Endothelial cell (in vitro differentiated cells): ENCODE results near the gene TSPAN3. TPM values are rescaled to one million over a fixed set of nuclear protein-coding genes. Genes with fewer than 3 reads are reported as not detected.
A peak's percentile ranks its signal among the peaks of the same experiment; 100 is the strongest.

Experiments
- DNase-seq: peaks from one replicate; pipeline ENCODE4 v3.0.0; 2021; ENCODE audit warnings: low spot score
- H3K27ac Mint-ChIP-seq: one replicate; pipeline ENCODE4 v1.8.0; 2021; ENCODE audit warnings: mixed read lengths, inconsistent platforms; ENCODE audit not compliant: unreplicated experiment
- H3K27me3 Mint-ChIP-seq: one replicate; pipeline ENCODE4 v1.8.0; 2021; ENCODE audit warnings: mild to moderate bottlenecking, moderate library complexity, mixed read lengths, inconsistent platforms; ENCODE audit not compliant: unreplicated experiment
- H3K36me3 Mint-ChIP-seq: one replicate; pipeline ENCODE4 v1.8.0; 2021; ENCODE audit warnings: mild to moderate bottlenecking, low read depth, mixed read lengths, inconsistent platforms; ENCODE audit not compliant: unreplicated experiment
- H3K4me1 Mint-ChIP-seq: one replicate; pipeline ENCODE4 v1.8.0; 2021; ENCODE audit warnings: mild to moderate bottlenecking, mixed read lengths, inconsistent platforms; ENCODE audit not compliant: unreplicated experiment
- H3K4me3 Mint-ChIP-seq: one replicate; pipeline ENCODE4 v1.8.0; 2021; ENCODE audit warnings: mild to moderate bottlenecking, mixed read lengths, inconsistent platforms; ENCODE audit not compliant: unreplicated experiment
- H3K9me3 Mint-ChIP-seq: one replicate; pipeline ENCODE4 v1.8.0; 2021; ENCODE audit warnings: mixed read lengths, inconsistent platforms; ENCODE audit not compliant: unreplicated experiment
- long read RNA-seq: library from polyadenylated mRNA; unstranded; transcript quantifications from one replicate; pipeline ENCODE4 v2.0.0, GENCODE V29; 2020; ENCODE audit not compliant: unreplicated experiment
- total RNA-seq: library from RNA; stranded (reverse); fragmentation: NEBNext Ultra II Directional; extraction: Animal tissue kit (Norgen Biotek cat#: 25700); gene quantifications from one replicate; pipeline ENCODE4 v1.2.1, GENCODE V29; 2021; ENCODE audit not compliant: unreplicated experiment
- TF ChIP-seq, protein P1 (sequence below): fragments of 200-600 bp; sonication (generic); IDR thresholded peaks from one replicate; pipeline ENCODE4 v1.5.0; 2021; ENCODE audit warnings: antibody characterized with exemption; ENCODE audit not compliant: unreplicated experiment

The TSPAN3 gene
- total RNA-seq, result 140 TPM
- long read RNA-seq, full-length matches to known transcripts, result 157 of 159 reads
- long read RNA-seq, partial matches to known transcripts, result 1 of 159 reads
- long read RNA-seq, other reads (novel, unspliced or antisense), result 1 of 159 reads

DNA sequence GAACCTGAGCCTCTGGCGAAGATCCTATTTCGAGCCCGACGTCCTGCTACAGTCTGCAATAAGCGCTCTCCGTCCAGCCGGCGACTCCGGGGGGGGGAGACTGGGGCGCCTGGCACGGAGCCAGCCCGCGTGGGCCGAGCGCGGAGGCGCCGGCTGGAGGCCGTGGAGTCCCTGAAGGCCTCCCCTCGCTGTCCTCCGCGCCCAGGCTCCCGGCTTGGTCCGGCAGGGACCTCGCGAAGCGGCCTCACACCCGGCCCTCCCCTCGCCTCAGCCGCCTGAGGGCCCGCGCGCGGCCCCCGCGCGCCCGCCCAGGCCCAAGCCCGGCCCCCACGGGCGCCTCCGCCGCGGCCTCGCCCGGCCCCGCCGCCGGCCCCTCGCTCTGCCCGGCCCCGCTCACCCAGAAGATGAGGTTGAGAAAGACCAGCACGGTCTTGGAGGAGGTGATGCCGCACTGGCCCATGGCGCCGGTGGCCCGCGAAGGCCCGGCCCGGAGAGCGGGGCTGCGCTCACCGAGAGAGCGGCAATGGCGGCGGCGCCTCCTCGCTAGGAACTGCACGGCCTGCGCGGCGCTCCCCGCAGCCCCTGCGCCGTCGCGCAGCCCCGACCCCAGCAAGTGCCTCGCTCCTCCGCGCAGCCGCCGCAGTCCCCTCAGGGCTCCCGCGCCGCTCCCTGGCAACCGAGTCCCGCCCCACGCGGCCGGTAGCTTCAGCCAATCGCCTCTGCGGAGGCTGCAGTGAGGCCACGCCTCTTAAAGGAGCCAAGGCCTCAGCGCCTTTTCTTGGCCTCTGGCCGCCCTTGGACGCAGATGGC lies at the start of gene TSPAN3:
TSS of gene TSPAN3 (minus strand) at position 615 of the 810 bp plus-strand sequence. CDS start at position 460, 155 bp downstream.
- Mint-ChIP-seq H3K4me3 (peak within 1 kb of the TSS; percentile 95), H3K27ac (peak within 1 kb of the TSS; percentile 61), H3K27me3 (peaks cover 4% of the 10 kb centered on the region), H3K4me1 (peaks cover 14% of the 10 kb centered on the region), H3K36me3 (peaks cover 5% of the 10 kb centered on the region), H3K9me3 (no peaks in the 10 kb centered on the region)
- TF ChIP-seq, protein P1, sequence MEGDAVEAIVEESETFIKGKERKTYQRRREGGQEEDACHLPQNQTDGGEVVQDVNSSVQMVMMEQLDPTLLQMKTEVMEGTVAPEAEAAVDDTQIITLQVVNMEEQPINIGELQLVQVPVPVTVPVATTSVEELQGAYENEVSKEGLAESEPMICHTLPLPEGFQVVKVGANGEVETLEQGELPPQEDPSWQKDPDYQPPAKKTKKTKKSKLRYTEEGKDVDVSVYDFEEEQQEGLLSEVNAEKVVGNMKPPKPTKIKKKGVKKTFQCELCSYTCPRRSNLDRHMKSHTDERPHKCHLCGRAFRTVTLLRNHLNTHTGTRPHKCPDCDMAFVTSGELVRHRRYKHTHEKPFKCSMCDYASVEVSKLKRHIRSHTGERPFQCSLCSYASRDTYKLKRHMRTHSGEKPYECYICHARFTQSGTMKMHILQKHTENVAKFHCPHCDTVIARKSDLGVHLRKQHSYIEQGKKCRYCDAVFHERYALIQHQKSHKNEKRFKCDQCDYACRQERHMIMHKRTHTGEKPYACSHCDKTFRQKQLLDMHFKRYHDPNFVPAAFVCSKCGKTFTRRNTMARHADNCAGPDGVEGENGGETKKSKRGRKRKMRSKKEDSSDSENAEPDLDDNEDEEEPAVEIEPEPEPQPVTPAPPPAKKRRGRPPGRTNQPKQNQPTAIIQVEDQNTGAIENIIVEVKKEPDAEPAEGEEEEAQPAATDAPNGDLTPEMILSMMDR, result no peak
- peak; percentile 96 for DNase-seq

DNA sequence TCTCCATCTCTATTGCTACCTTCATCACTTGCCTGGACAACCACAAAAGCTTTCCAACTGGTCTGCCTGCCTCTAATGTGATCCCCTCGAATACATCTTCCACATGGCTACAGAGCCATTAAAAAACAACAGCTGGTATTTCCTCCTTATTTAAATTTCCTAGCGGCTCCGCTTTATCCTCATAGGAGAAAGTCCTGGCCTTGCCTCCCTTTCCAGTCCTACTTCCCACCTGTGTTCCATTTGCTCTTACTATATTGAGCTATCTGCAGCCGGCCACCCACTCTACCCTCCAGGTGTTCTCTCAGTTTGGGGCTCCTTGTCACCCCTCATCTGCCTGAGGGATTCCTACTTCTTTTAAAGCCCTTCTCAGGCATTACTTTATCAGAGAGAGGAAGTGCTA lies 49.7 kb upstream of the TSPAN3 start:
- H3K27me3 Mint-ChIP-seq, result peaks cover 1% of the 10 kb centered on the region
- no peaks in the 10 kb centered on the region for H3K9me3 Mint-ChIP-seq
- peaks cover 23% of the 10 kb centered on the region for H3K4me1 Mint-ChIP-seq
- TF ChIP-seq, protein P1, result no peak
- H3K36me3 Mint-ChIP-seq, result peaks cover 6% of the 10 kb centered on the region
- DNase-seq, result no peak
- H3K4me3 Mint-ChIP-seq, result no peak overlapping the region
- H3K27ac Mint-ChIP-seq, result no peak overlapping the region

DNA sequence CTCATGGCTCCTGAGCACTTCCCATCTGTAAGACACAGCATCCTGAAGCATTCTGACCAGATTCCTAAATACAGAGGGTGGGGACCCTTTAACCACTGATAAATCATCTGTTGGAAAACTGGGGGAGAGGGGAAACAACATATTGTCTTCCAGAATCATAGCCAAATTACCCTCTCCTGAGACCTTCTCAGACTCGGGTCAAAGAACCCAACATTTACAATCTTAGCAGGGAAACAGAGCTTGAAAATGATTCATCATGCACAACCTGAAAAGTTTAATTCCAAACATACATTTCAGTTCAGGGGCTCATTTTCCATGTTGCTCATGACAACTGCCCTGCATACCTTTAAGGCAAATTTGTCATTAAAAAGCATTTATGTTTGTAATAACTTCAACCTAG lies 48.5 kb upstream of the TSPAN3 start:
- Mint-ChIP-seq H3K27me3 (peaks cover 1% of the 10 kb centered on the region), H3K4me1 (peaks cover 20% of the 10 kb centered on the region), H3K36me3 (peaks cover 12% of the 10 kb centered on the region), H3K27ac (no peak overlapping the region), H3K4me3 (no peak overlapping the region), H3K9me3 (no peaks in the 10 kb centered on the region)
- DNase-seq, result no peak
- TF ChIP-seq, protein P1, result no peak

DNA sequence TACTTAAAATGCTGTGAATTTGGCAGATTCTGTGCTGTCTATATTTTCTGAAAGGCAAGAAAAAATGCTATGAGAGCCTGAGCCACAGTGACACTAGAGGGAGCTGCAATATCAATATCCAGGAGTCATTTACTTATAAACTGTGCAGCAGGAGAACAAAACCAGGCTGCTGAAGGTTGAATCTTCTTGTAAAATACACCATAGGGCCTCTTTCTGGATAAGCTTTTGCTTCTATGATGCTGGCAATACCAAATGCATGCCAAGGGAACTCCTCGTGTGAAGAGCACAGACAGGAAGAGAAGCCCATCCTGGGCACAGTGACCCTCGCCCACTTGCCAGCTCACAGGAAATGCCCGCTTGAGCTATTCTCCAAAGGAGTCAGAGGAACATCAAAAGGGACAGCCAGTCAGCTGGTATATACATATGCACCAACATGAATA lies 48.0 kb upstream of the TSPAN3 start:
- H3K27me3 Mint-ChIP-seq, result peaks cover 1% of the 10 kb centered on the region
- peaks cover 16% of the 10 kb centered on the region for H3K4me1 Mint-ChIP-seq
- no peaks in the 10 kb centered on the region for H3K9me3 Mint-ChIP-seq
- no peak for DNase-seq
- TF ChIP-seq, protein P1, result peak; percentile 19
- H3K4me3 Mint-ChIP-seq, result no peak overlapping the region
- H3K36me3 Mint-ChIP-seq, result peaks cover 13% of the 10 kb centered on the region
- H3K27ac Mint-ChIP-seq, result no peak overlapping the region

DNA sequence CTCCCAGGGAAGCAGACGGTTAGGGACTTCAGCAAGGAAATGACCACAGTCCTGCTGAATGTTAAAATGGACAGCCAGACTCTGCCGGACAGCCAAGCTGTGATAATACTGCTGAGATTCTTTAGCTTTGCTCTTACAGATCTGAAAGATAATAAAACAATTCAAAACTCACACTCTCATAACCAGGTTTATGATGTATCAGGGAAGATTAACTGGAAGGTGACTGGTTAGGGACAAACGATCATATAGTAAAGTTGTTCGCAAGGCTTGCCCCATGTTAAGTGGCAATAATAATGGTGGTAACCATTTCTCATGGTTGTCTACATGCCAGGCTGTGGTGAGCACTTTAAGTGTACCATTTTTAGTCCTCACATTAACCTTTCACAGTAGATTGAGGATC lies 44.3 kb upstream of the TSPAN3 start:
- Mint-ChIP-seq H3K36me3 (peaks cover 31% of the 10 kb centered on the region), H3K4me1 (peaks cover 16% of the 10 kb centered on the region), H3K9me3 (no peaks in the 10 kb centered on the region), H3K4me3 (peak overlapping the region; percentile 45), H3K27me3 (peaks cover 5% of the 10 kb centered on the region), H3K27ac (peak overlapping the region; percentile 28)
- TF ChIP-seq, protein P1, result no peak
- no peak for DNase-seq
